ENCODE data around the gene ROR1. TPM values are rescaled to one million over a fixed set of nuclear protein-coding genes. Genes with fewer than 3 reads are reported as not detected.
"Not testable (repeated sequence)": the region's sequence is repeated elsewhere in the genome, so short reads cannot be mapped to it uniquely, and the experiment has no call there.

ROR1 gene
- total and polyA plus RNA-seq, 3 donors from 2014 or later, result 3.3 to 5.1 (median 4.6) TPM

DNA sequence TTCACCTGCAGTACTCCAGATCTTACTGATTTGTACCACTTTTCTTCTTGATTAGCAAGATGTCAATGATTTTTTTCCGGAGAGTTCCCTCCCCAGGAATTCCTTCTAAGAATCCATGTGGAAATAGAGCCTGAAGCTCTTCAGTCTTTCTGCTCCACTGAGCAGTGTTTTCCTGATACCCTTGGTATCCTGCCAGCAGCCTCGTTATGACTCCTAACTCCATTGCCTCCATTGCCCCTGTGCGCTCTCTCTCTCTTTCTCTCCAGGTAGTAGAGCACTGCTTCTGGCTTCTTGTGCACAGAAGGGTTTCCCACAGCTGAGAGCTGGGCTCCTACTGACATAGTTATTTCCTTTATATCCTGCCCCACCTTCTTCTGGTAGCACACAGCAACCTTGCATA lies 441.8 kb downstream of the ROR1 start:
- Histone ChIP-seq H3K36me3 (ENCODE audit: low read depth, missing control alignments) (no peaks in the 10 kb centered on the region), H3K4me1 (no peaks in the 10 kb centered on the region), H3K27me3 (no peaks in the 10 kb centered on the region), H3K9me3 (no peaks in the 10 kb centered on the region), H3K4me3 (no peak overlapping the region), H3K27ac (no peak overlapping the region)
- 88 to 92% methylated on average over 3 of the region's 3 CpGs for WGBS, 2 donors
- DNase-seq, result no peak
- intact Hi-C loops (cut with DNase I; ENCODE audit: low total_unique reads), result no loop called here
- TF ChIP-seq, protein P1, sequence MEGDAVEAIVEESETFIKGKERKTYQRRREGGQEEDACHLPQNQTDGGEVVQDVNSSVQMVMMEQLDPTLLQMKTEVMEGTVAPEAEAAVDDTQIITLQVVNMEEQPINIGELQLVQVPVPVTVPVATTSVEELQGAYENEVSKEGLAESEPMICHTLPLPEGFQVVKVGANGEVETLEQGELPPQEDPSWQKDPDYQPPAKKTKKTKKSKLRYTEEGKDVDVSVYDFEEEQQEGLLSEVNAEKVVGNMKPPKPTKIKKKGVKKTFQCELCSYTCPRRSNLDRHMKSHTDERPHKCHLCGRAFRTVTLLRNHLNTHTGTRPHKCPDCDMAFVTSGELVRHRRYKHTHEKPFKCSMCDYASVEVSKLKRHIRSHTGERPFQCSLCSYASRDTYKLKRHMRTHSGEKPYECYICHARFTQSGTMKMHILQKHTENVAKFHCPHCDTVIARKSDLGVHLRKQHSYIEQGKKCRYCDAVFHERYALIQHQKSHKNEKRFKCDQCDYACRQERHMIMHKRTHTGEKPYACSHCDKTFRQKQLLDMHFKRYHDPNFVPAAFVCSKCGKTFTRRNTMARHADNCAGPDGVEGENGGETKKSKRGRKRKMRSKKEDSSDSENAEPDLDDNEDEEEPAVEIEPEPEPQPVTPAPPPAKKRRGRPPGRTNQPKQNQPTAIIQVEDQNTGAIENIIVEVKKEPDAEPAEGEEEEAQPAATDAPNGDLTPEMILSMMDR (IDR thresholded peaks at IDR 0.05), result no peak
- no peak for TF ChIP-seq POLR2A (IDR thresholded peaks at IDR 0.05)

DNA sequence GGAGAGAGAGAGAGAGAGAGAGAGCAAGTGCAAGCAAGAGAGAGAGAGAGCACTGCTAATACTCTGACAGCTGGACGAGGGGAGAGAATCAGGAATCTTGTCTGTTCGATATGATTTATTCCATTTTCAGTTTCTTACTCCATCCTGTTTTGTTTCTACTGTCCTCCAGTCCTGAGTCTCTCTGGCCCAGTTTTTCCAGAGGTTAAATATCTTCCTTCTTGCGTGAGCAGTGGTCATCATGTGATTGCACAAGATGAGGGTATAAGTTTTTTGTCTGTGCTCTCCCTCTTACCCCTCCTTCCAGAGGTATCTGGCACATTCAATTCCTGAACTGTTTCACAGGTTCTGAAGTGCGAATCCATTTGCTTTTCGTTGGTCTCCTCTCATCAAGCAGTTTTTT lies 446.4 kb downstream of the ROR1 start:
- TF ChIP-seq, protein P1 (IDR thresholded peaks at IDR 0.05), result no peak
- TF ChIP-seq POLR2A (IDR thresholded peaks at IDR 0.05), result no peak
- no peak for DNase-seq
- no peak overlapping the region for H3K4me3 ChIP-seq
- H3K4me1 ChIP-seq, result no peaks in the 10 kb centered on the region
- H3K36me3 ChIP-seq (ENCODE audit: low read depth, missing control alignments), result no peaks in the 10 kb centered on the region
- 80 to 89% methylated on average over 5 of the region's 5 CpGs for WGBS, 2 donors
- H3K9me3 ChIP-seq, result no peaks in the 10 kb centered on the region
- H3K27ac ChIP-seq, result no peak overlapping the region
- intact Hi-C loops (cut with DNase I; ENCODE audit: low total_unique reads), result no loop called here
- no peaks in the 10 kb centered on the region for H3K27me3 ChIP-seq

DNA sequence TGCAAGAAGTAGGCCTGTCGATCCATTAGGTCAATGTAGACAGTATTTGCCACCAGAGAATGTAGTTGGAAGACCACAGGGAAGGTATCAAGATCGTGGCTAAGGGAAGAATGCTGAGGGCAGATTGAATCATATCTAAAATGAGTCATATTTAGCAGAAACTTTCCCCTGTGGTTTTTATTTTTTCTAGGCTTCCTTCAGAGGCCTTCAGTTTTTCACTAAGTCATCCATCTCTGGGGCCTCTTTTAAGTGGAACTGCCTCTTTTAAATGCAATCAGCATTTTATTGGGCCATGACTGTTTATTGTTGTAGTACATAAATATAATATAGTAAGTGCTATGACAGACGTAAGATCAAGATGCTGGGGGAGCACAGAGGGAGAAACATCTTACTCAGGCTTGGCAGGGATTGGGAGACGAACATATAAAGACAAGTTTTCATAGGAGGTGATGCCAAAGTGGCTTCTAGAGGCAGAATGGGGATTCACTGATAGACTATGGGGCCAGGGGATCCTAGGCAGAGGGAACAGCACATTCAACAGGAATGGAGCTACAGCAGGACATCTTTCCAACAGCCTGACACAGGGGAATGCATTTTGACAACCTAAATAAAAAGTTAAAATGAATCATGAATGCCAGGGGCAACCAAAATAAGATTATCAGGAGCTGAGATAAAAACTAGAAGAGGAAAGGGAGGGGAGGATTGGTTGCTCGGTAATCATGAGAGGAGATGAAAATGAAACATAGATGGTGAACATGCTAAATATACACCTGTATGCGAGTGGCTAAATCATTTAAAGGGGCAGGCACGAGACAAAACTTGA lies 449.7 kb downstream of the ROR1 start:
- H3K4me1 ChIP-seq, result no peaks in the 10 kb centered on the region
- no peak for DNase-seq
- WGBS, 2 donors, result 78 to 81% methylated on average over 7 of the region's 7 CpGs
- TF ChIP-seq, protein P1 (IDR thresholded peaks at IDR 0.05), result no peak
- TF ChIP-seq POLR2A (IDR thresholded peaks at IDR 0.05), result no peak
- H3K27me3 ChIP-seq, result no peaks in the 10 kb centered on the region
- intact Hi-C loops (cut with DNase I; ENCODE audit: low total_unique reads), result no loop called here
- no peak overlapping the region for H3K4me3 ChIP-seq
- H3K36me3 ChIP-seq (ENCODE audit: low read depth, missing control alignments), result no peaks in the 10 kb centered on the region
- H3K27ac ChIP-seq, result no peak overlapping the region
- no peaks in the 10 kb centered on the region for H3K9me3 ChIP-seq

DNA sequence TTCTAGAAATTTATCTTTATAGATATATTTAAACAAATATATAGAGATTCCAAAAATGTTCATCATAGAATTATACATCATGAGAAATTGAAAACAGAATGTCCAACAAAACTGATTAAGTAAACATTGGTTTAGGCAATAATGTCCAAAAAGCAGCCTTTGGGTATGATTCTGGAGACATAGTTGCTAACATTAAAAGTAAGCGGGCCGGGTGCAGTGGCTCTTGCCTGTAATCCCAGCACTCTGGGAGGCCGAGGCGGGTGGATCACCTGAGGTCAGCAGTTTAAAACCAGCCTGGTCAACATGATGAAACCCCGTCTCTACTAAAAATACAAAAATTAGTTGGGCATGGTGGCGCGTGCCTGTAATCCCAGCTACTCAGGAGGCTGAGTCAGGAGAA lies 450.4 kb downstream of the ROR1 start:
- H3K4me3 ChIP-seq; H3K27ac ChIP-seq; H3K36me3 ChIP-seq (ENCODE audit: low read depth, missing control alignments); H3K9me3 ChIP-seq; DNase-seq; intact Hi-C loops (cut with DNase I; ENCODE audit: low total_unique reads); H3K4me1 ChIP-seq; H3K27me3 ChIP-seq: not testable (repeated sequence)
- 94 to 98% methylated on average over 7 of the region's 7 CpGs for WGBS, 2 donors

DNA sequence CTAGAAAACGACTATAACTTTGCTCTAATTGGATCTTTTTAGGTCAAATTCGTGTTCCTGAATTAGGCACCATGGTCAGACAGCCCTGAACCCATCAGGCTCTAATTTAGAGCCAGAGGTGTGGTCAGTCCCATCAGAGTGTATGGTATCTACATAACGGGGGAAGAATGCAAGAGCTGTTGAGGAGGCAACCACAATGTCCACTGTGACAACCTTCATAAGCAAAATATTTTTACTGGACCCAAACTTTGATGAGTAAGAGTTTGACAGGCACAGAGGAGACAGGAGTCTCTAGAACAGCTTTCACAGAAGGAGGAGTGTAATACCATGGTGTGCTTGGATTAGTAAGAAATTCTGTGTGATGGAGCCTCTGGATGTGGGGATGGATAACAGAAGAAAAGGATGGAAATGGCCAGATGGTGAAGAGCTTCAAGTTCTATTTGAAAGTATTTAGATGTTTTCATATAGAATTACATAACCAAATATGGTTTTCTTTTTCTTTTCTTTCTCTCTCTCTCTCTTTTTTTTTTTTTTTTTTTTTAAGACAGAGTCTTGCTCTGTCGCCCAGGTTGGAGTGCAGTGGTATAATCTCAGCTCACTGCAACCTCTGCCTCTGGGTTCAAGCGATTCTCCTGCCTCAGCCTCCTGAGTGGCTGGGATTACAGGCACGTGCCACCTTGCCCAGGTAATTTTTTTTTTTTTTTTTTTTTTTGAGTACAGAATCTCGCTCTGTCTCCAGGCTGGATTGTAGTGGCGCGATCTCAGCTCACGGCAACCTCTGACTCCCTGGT lies 454.5 kb downstream of the ROR1 start:
- no peak for DNase-seq
- no peak overlapping the region for H3K4me3 ChIP-seq
- no peaks in the 10 kb centered on the region for H3K4me1 ChIP-seq
- H3K27me3 ChIP-seq, result no peaks in the 10 kb centered on the region
- no peaks in the 10 kb centered on the region for H3K36me3 ChIP-seq (ENCODE audit: low read depth, missing control alignments)
- no peaks in the 10 kb centered on the region for H3K9me3 ChIP-seq
- intact Hi-C loops (cut with DNase I; ENCODE audit: low total_unique reads), result no loop called here
- no peak overlapping the region for H3K27ac ChIP-seq
- WGBS, 2 donors, result 90 to 91% methylated on average over 10 of the region's 10 CpGs
- TF ChIP-seq, protein P1 (IDR thresholded peaks at IDR 0.05), result no peak
- TF ChIP-seq POLR2A (IDR thresholded peaks at IDR 0.05), result no peak

All from testis (tissue), 3 donors.